Panc1 (cell line): ENCODE measurements around the gene TTF2. TPM values are rescaled to one million over a fixed set of nuclear protein-coding genes. Genes with fewer than 3 reads are reported as not detected.

Experiments
- ATAC-seq: fragments of 200-7000 bp; cut with Tn5 transposase; 2 replicates; pipeline ENCODE4 v1.9.1; 2020; ENCODE audit warnings: mild to moderate bottlenecking, moderate library complexity
- BruUV-seq: library from RNA; stranded (reverse); fragments of 400-500 nt; replicated peaks from 2 replicates; lab custom pipeline; 2021; lab: Mats Ljungman, UMichigan
- CTCF ChIA-PET: fragments of 300-600 bp; sonication (Branson Sonifier 250); formaldehyde crosslinking; loops from one replicate; lab custom pipeline; 2022; ENCODE audit warnings: antibody characterized with exemption; lab: Charles Lee
- POLR2A ChIA-PET: fragments of 300-600 bp; sonication (Branson Sonifier 250); formaldehyde crosslinking; loops from one replicate; lab custom pipeline; 2022; ENCODE audit warnings: antibody characterized with exemption; lab: Charles Lee
- DNase-seq: peaks from one replicate; pipeline ENCODE4 v3.0.0-alpha.2; 2010; ENCODE audit warnings: low read depth, low spot score
- H3K27ac ChIP-seq: 2 replicates; pipeline ENCODE4 v1.5.1; 2011; ENCODE audit warnings: mild to moderate bottlenecking, low read length, inconsistent platforms
- H3K27me3 ChIP-seq: fragments of 200-500 bp; sonication (Bioruptor generic); 2 replicates; pipeline ENCODE4 v1.6.0; 2014; ENCODE audit warnings: low read length, inconsistent platforms; ENCODE audit not compliant: control insufficient read depth, insufficient read depth
- H3K36me3 ChIP-seq: fragments of 200-500 bp; sonication (Bioruptor generic); 2 replicates; pipeline ENCODE4 v1.5.1; 2014; ENCODE audit warnings: inconsistent platforms, mild to moderate bottlenecking, low read length, moderate library complexity; ENCODE audit not compliant: control insufficient read depth, insufficient read depth
- H3K4me1 ChIP-seq: 2 replicates; pipeline ENCODE4 v1.5.1; 2011; ENCODE audit warnings: inconsistent platforms, mild to moderate bottlenecking, low read length, moderate library complexity; ENCODE audit not compliant: control insufficient read depth, insufficient read depth
- H3K4me3 ChIP-seq, 2 experiments: 2 replicates each; pipeline ENCODE4 v1.5.1; 2011 to 2012; ENCODE audit warnings: low read depth in 2 of 2, low read length in 2 of 2, mild to moderate bottlenecking in 2 of 2, inconsistent platforms in 1 of 2, moderate library complexity in 1 of 2
- H3K9me3 ChIP-seq: fragments of 200-500 bp; sonication (Bioruptor generic); 2 replicates; pipeline ENCODE4 v1.5.1; 2014; ENCODE audit warnings: low read depth, mild to moderate bottlenecking, inconsistent platforms, low read length, moderate library complexity; ENCODE audit not compliant: control insufficient read depth, insufficient read depth
- CTCF ChIP-seq: fragments of 450-650 bp; IDR thresholded peaks from 2 replicates; pipeline ENCODE4 v1.5.1; 2017; ENCODE audit warnings: mild to moderate bottlenecking
- POLR2AphosphoS5 ChIP-seq: IDR thresholded peaks from 2 replicates; pipeline ENCODE4 v1.6.1; 2012; ENCODE audit warnings: mild to moderate bottlenecking, low read depth, low read length, moderate library complexity
- REST ChIP-seq, 2 experiments: IDR thresholded peaks; 2 replicates each; pipeline ENCODE4 v1.6.1; 2011 to 2012; ENCODE audit warnings: low read depth in 2 of 2, control low read depth in 1 of 2, low read length in 1 of 2, mild to moderate bottlenecking in 1 of 2, moderate library complexity in 1 of 2; ENCODE audit not compliant: insufficient read depth in 1 of 2
- SIN3A ChIP-seq: IDR thresholded peaks from 2 replicates; pipeline ENCODE4 v1.6.1; 2012; ENCODE audit warnings: low read depth, mild to moderate bottlenecking, low read length, moderate library complexity, borderline replicate concordance; ENCODE audit not compliant: insufficient read depth
- TCF7L2 ChIP-seq: IDR thresholded peaks from 2 replicates; pipeline ENCODE4 v1.6.1; 2011; ENCODE audit warnings: mild to moderate bottlenecking, low read depth, low read length, inconsistent platforms
- in situ Hi-C: cut with HindIII; loops from 2 replicates; pipeline ENCODE4 v1.10.0; 2016; ENCODE audit warnings: low sequenced_read_pairs, low pct_unique_long_range_greater_than_20kb
- intact Hi-C: fragments of 100-400 bp; cut with micrococcal nuclease; formaldehyde crosslinking; loops from one replicate; pipeline ENCODE4 v1.10.0; 2022; ENCODE audit not compliant: unreplicated experiment
- total RNA-seq: library from RNA; stranded (reverse); gene quantifications from one replicate; pipeline ENCODE4 v1.2.1, GENCODE V29; 2021; ENCODE audit not compliant: unreplicated experiment

TTF2 gene
- total RNA-seq, 1 experiment from 2014 or later, result 32.7 TPM

- Histone ChIP-seq H3K9me3 (no peaks in the 10 kb centered on the region), H3K36me3 (no peaks in the 10 kb centered on the region), H3K4me3 (no peak overlapping the region), H3K4me1 (no peaks in the 10 kb centered on the region), H3K27ac (no peak overlapping the region), H3K27me3 (no peaks in the 10 kb centered on the region)
- ATAC-seq, result no peak
- no TSS peak for BruUV-seq
- POLR2A ChIA-PET, result no interaction called here
- TF ChIP-seq POLR2AphosphoS5 (no peak), TCF7L2 (no peak), REST (IDR thresholded peaks at IDR 0.05; ENCODE audit: insufficient read depth in 1 of 2, low read depth in 2 of 2, low read length in 1 of 2) (no peak), SIN3A (no peak), CTCF (no peak)
- DNase-seq, result no peak
- intact Hi-C loops (no loop called here), in situ Hi-C loops (no loop called here)
- CTCF ChIA-PET, result no interaction called here
Observed at GRCh38 chr1:117037802-117038201, 22.3 kb upstream of the TTF2 start.

GRCh38 chr1:117038236-117038635 is 21.9 kb upstream of the TTF2 start:
- no peak for TF ChIP-seq REST (IDR thresholded peaks at IDR 0.05; ENCODE audit: insufficient read depth in 1 of 2, low read depth in 2 of 2, low read length in 1 of 2)
- no peak for TF ChIP-seq CTCF
- no peak for TF ChIP-seq POLR2AphosphoS5
- no peak for TF ChIP-seq SIN3A
- no peak for TF ChIP-seq TCF7L2
- in situ Hi-C loops, result no loop called here
- ChIA-PET POLR2A (no interaction called here), CTCF (no interaction called here)
- Histone ChIP-seq H3K27me3 (no peaks in the 10 kb centered on the region), H3K4me3 (no peak overlapping the region), H3K27ac (no peak overlapping the region), H3K4me1 (no peaks in the 10 kb centered on the region), H3K36me3 (no peaks in the 10 kb centered on the region), H3K9me3 (no peaks in the 10 kb centered on the region)
- no peak for ATAC-seq
- no peak for DNase-seq
- BruUV-seq, result no TSS peak
- intact Hi-C loops, result no loop called here
